HS-5 (cell line): Measurements from ENCODE around the gene UVRAG.
"Not testable (repeated sequence)": the region's sequence is repeated elsewhere in the genome, so short reads cannot be mapped to it uniquely, and the experiment has no call there.

Experiments used
- DNase-seq: peaks from one replicate; pipeline ENCODE4 v3.0.0-alpha.2; 2012; ENCODE audit warnings: low read depth

UVRAG gene

GRCh38 chr11:75921808-75922207, 106.8 kb downstream of the UVRAG start:
- DNase-seq, result no peak

- no peak for DNase-seq
Measured at GRCh38 chr11:75924966-75925784, 110.2 kb downstream of the UVRAG start.

GRCh38 chr11:75925785-75926164, 110.8 kb downstream of the UVRAG start:
- no peak for DNase-seq

GRCh38 chr11:75929706-75930105, 114.7 kb downstream of the UVRAG start:
- no peak for DNase-seq

GRCh38 chr11:75930534-75930933, 115.5 kb downstream of the UVRAG start:
- DNase-seq, result no peak

GRCh38 chr11:75931124-75931523, 116.1 kb downstream of the UVRAG start:
- DNase-seq, result no peak

GRCh38 chr11:75933736-75934135, 118.7 kb downstream of the UVRAG start:
- DNase-seq, result not testable (repeated sequence)

- no peak for DNase-seq
Measured at GRCh38 chr11:75934851-75935250, 119.8 kb downstream of the UVRAG start.

- DNase-seq, result no peak
Measured at GRCh38 chr11:75938543-75938942, 123.5 kb downstream of the UVRAG start.

- DNase-seq, result no peak
Measured at GRCh38 chr11:75939516-75939915, 124.5 kb downstream of the UVRAG start.

- DNase-seq, result no peak
Measured at GRCh38 chr11:75939992-75940391, 125.0 kb downstream of the UVRAG start.

- no peak for DNase-seq
Measured at GRCh38 chr11:75940911-75941310, 125.9 kb downstream of the UVRAG start.

- no peak for DNase-seq
Measured at GRCh38 chr11:75944515-75944914, 129.5 kb downstream of the UVRAG start.

GRCh38 chr11:75945446-75945845, 130.4 kb downstream of the UVRAG start:
- DNase-seq, result no peak

- no peak for DNase-seq
Measured at GRCh38 chr11:75945947-75946346, 130.9 kb downstream of the UVRAG start.

GRCh38 chr11:75946531-75947530, 131.8 kb downstream of the UVRAG start:
- DNase-seq, result no peak

- DNase-seq, result no peak
Measured at GRCh38 chr11:75949023-75949672, 134.1 kb downstream of the UVRAG start.

GRCh38 chr11:75950141-75950540, 135.1 kb downstream of the UVRAG start:
- no peak for DNase-seq

- no peak for DNase-seq
Measured at GRCh38 chr11:75954039-75954438, 139.0 kb downstream of the UVRAG start.

- DNase-seq, result no peak
Measured at GRCh38 chr11:75955443-75955842, 140.4 kb downstream of the UVRAG start.

GRCh38 chr11:75959540-75959939, 144.5 kb downstream of the UVRAG start:
- DNase-seq, result no peak

GRCh38 chr11:75964071-75964470, 149.1 kb downstream of the UVRAG start:
- no peak for DNase-seq
